Spleen (tissue), 7 donors: ENCODE data around the gene PTPRN2.

ENCODE experiments used
- POLR2A ChIP-seq, 3 donors: fragments of 450-650 bp; IDR thresholded peaks; one replicate each; pipeline ENCODE4 v1.5.1; 2017; ENCODE audit warnings: antibody characterized with exemption in 3 of 3, mild to moderate bottlenecking in 1 of 3
- TF ChIP-seq, protein P1 (sequence below), 11 experiments: fragments of 200-600 bp in 7 of 11; fragments of 450-650 bp in 4 of 11; sonication (generic) in 4 of 11; IDR thresholded peaks in 8 of 11; conservative IDR thresholded peaks in 3 of 11; 1 replicate in 7 of 11; 2 replicates in 4 of 11; pipeline versions ENCODE4 v1.4.0 to v1.8.0; 2016 to 2021; ENCODE audit warnings: antibody characterized with exemption in 11 of 11, inconsistent platforms in 4 of 11, mild to moderate bottlenecking in 1 of 11
- donor health status: DM: no; HTN: no; CAD: no; lungs with moderate emphysema.
- donor health status: DM: no; HTN: no; CAD: no.
- donor health status: DM: no; HTN: no; CAD: no.

GRCh38 chr7:157984423-157985163 lies 603.0 kb downstream of the PTPRN2 start:
- TF ChIP-seq, protein P1, sequence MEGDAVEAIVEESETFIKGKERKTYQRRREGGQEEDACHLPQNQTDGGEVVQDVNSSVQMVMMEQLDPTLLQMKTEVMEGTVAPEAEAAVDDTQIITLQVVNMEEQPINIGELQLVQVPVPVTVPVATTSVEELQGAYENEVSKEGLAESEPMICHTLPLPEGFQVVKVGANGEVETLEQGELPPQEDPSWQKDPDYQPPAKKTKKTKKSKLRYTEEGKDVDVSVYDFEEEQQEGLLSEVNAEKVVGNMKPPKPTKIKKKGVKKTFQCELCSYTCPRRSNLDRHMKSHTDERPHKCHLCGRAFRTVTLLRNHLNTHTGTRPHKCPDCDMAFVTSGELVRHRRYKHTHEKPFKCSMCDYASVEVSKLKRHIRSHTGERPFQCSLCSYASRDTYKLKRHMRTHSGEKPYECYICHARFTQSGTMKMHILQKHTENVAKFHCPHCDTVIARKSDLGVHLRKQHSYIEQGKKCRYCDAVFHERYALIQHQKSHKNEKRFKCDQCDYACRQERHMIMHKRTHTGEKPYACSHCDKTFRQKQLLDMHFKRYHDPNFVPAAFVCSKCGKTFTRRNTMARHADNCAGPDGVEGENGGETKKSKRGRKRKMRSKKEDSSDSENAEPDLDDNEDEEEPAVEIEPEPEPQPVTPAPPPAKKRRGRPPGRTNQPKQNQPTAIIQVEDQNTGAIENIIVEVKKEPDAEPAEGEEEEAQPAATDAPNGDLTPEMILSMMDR (IDR thresholded peaks at IDR 0.05 in 8 of 11, conservative IDR thresholded peaks at IDR 0.05 in 3 of 11) = no peak
- no peak for TF ChIP-seq POLR2A (IDR thresholded peaks at IDR 0.05)
